Measurements from ENCODE around the gene PDE7B.

Gene PDE7B

GRCh38 chr6:136012943-136013342, 161.4 kb downstream of the PDE7B start:
- no peak for TF ChIP-seq CTCF (conservative IDR thresholded peaks at IDR 0.05)
- H3K27ac ChIP-seq: no peak overlapping the region

- no peak overlapping the region for H3K27ac ChIP-seq
- TF ChIP-seq CTCF (conservative IDR thresholded peaks at IDR 0.05): no peak
Observed at GRCh38 chr6:136014454-136015437, 163.2 kb downstream of the PDE7B start.

- H3K27ac ChIP-seq: no peak overlapping the region
- no peak for TF ChIP-seq CTCF (conservative IDR thresholded peaks at IDR 0.05)
Observed at GRCh38 chr6:136015531-136015930, 164.0 kb downstream of the PDE7B start.

- TF ChIP-seq CTCF (conservative IDR thresholded peaks at IDR 0.05): no peak
- no peak overlapping the region for H3K27ac ChIP-seq
Observed at GRCh38 chr6:136016228-136017225, 165.0 kb downstream of the PDE7B start.

- TF ChIP-seq CTCF (conservative IDR thresholded peaks at IDR 0.05): no peak
- H3K27ac ChIP-seq: no peak overlapping the region
Observed at GRCh38 chr6:136020691-136021090, 169.2 kb downstream of the PDE7B start.

GRCh38 chr6:136022224-136022874, 170.8 kb downstream of the PDE7B start:
- no peak for TF ChIP-seq CTCF (conservative IDR thresholded peaks at IDR 0.05)
- no peak overlapping the region for H3K27ac ChIP-seq
